Measurements from ENCODE around the gene CHD5. TPM values are rescaled to one million over a fixed set of nuclear protein-coding genes. Genes with fewer than 3 reads are reported as not detected.

Gene CHD5
- total RNA-seq, 1 experiment from 2014 or later: 1.6 TPM

DNA sequence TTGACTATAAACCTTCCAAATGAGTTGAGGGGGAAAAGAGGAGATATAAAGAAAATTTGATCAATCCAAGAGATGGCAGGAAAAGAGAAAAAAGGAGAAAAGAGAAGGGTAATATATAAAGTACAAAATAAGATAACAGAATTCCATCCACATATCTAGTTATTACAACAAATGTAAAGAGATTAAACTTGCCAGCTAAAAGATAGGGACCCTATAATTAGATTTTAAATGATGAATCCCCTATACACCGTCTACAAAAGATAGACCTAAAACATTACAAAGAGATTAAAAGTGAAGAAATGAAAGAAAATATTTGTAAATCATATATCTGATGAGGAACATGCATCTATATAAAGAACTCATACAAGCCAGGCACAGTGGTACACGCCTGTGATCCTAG is 63.1 kb downstream of the CHD5 start:
- H3K4me1 Mint-ChIP-seq: 0 out of 4 replicates have a peak, but pooled peaks cover 0 to 3% of the 10 kb centered on the region in 2 experiments
- no peak overlapping the region for H2BK120ac ChIP-seq (ENCODE audit: low read depth, low read length, poor library complexity, severe bottlenecking)
- H3K9me3 Mint-ChIP-seq: peaks cover 7% of the 10 kb centered on the region in 2 experiments; a peak in 2 of 5 replicates
- peaks cover 18% of the 10 kb centered on the region for H3K27me3 Mint-ChIP-seq (ENCODE audit: low read depth)
- H4K20me1 ChIP-seq (ENCODE audit: control insufficient read depth, insufficient read depth, insufficient read length): no peaks in the 10 kb centered on the region
- no peak overlapping the region for H3K4me3 Mint-ChIP-seq
- DNase-seq: no peak
- no peak overlapping the region for H4K5ac ChIP-seq (ENCODE audit: insufficient read length, low read depth, low read length)
- no peaks in the 10 kb centered on the region for H3K79me2 ChIP-seq (ENCODE audit: insufficient read depth, low read length)
- no peak overlapping the region for H2BK15ac ChIP-seq (ENCODE audit: low read depth, low read length)
- no peak overlapping the region for H2AK5ac ChIP-seq (ENCODE audit: insufficient read length, low read length)
- H3K36me3 Mint-ChIP-seq (ENCODE audit: insufficient read depth in 1 of 3, low read depth in 3 of 3): no peaks in the 10 kb centered on the region
- H3K14ac ChIP-seq (ENCODE audit: insufficient read depth, low read length): no peak overlapping the region
- no peak overlapping the region for H3K4me2 ChIP-seq (ENCODE audit: insufficient read depth, insufficient read length, low read length)
- H3K9ac ChIP-seq (ENCODE audit: extremely low read depth, insufficient read length, low read length): no peak overlapping the region
- no peaks in the 10 kb centered on the region for H3K79me1 ChIP-seq (ENCODE audit: insufficient read depth, low read depth, low read length, poor library complexity, severe bottlenecking)
- no peak overlapping the region for H2AFZ ChIP-seq (ENCODE audit: low read length)
- no peak overlapping the region for H3T11ph ChIP-seq (ENCODE audit: low read length)
- no peaks in the 10 kb centered on the region for H3K9me3 ChIP-seq (ENCODE audit: control insufficient read depth, low read depth, low read length)
- no peaks in the 10 kb centered on the region for H3K23me2 ChIP-seq (ENCODE audit: insufficient read length, low read depth, low read length, poor library complexity, severe bottlenecking)
- no peak overlapping the region for H4K91ac ChIP-seq (ENCODE audit: insufficient read length, low read depth, low read length)
- H3K27ac Mint-ChIP-seq: no peak overlapping the region
- H3K4ac ChIP-seq (ENCODE audit: low read depth, low read length): no peak overlapping the region
- H3K56ac ChIP-seq (ENCODE audit: insufficient read length, low read depth, low read length): no peak overlapping the region
- no peaks in the 10 kb centered on the region for H3K4me1 ChIP-seq (ENCODE audit: insufficient read depth, low read length)
- no peak overlapping the region for H3K23ac ChIP-seq (ENCODE audit: insufficient read length, low read depth, low read length)
- H3K27me3 ChIP-seq (ENCODE audit: insufficient read depth, low read length): no peaks in the 10 kb centered on the region
- no peak overlapping the region for H2BK12ac ChIP-seq (ENCODE audit: insufficient read length, low read depth, low read length)
- H4K8ac ChIP-seq (replicated peaks; ENCODE audit: insufficient read length, low read depth, low read length): no peak overlapping the region
- no peak overlapping the region for H3K18ac ChIP-seq (ENCODE audit: insufficient read length, low read depth, low read length)
- H2BK5ac ChIP-seq (ENCODE audit: insufficient read length, low read length): no peak overlapping the region
- TF ChIP-seq, protein P1, sequence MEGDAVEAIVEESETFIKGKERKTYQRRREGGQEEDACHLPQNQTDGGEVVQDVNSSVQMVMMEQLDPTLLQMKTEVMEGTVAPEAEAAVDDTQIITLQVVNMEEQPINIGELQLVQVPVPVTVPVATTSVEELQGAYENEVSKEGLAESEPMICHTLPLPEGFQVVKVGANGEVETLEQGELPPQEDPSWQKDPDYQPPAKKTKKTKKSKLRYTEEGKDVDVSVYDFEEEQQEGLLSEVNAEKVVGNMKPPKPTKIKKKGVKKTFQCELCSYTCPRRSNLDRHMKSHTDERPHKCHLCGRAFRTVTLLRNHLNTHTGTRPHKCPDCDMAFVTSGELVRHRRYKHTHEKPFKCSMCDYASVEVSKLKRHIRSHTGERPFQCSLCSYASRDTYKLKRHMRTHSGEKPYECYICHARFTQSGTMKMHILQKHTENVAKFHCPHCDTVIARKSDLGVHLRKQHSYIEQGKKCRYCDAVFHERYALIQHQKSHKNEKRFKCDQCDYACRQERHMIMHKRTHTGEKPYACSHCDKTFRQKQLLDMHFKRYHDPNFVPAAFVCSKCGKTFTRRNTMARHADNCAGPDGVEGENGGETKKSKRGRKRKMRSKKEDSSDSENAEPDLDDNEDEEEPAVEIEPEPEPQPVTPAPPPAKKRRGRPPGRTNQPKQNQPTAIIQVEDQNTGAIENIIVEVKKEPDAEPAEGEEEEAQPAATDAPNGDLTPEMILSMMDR (conservative IDR thresholded peaks at IDR 0.05): no peak
- no peak overlapping the region for H2BK20ac ChIP-seq (ENCODE audit: low read depth, low read length, poor library complexity, severe bottlenecking)
- WGBS (ENCODE audit: extremely low coverage, insufficient read length, low lambda C conversion rate): no CpG with 5 or more reads among the region's 2 CpGs
- no peak overlapping the region for H3K27ac ChIP-seq (ENCODE audit: insufficient read length, low read depth, low read length)
